Lung (tissue), 12 donors: ENCODE data around the gene DENND1B. TPM values are rescaled to one million over a fixed set of nuclear protein-coding genes. Genes with fewer than 3 reads are reported as not detected.

ENCODE experiments used
- ATAC-seq: fragments of 200-7000 bp; cut with Tn5 transposase; one replicate; pipeline ENCODE4 v1.9.1; 2020; ENCODE audit warnings: moderate number of reproducible peaks; ENCODE audit not compliant: insufficient read depth, low FRiP score
- DNase-seq, 3 donors: peaks; one replicate each; pipeline ENCODE4 v3.0.0-alpha.2; 2013 to 2017
- H3K27ac ChIP-seq, 2 donors: one replicate each; pipeline ENCODE4 v1.5.1; 2013; ENCODE audit warnings: mild to moderate bottlenecking in 2 of 2, moderate library complexity in 2 of 2, control low read depth in 1 of 2, inconsistent platforms in 1 of 2, low read depth in 1 of 2, low read length in 1 of 2
- H3K27me3 ChIP-seq, 3 donors: one replicate each; pipeline ENCODE4 v1.5.1; 2013; ENCODE audit warnings: low read length in 2 of 3; ENCODE audit not compliant: control insufficient read depth in 3 of 3, insufficient read depth in 3 of 3
- H3K36me3 ChIP-seq, 4 donors: one replicate each; pipeline ENCODE4 v1.5.1; 2013; ENCODE audit warnings: low read length in 4 of 4, mild to moderate bottlenecking in 1 of 4, moderate library complexity in 1 of 4; ENCODE audit not compliant: control insufficient read depth in 4 of 4, insufficient read depth in 4 of 4
- H3K4me1 ChIP-seq, 5 donors: one replicate each; pipeline ENCODE4 v1.5.1; 2013; ENCODE audit warnings: low read length in 5 of 5, mild to moderate bottlenecking in 2 of 5, moderate library complexity in 1 of 5; ENCODE audit not compliant: control insufficient read depth in 5 of 5, insufficient read depth in 5 of 5
- H3K4me3 ChIP-seq: one replicate; pipeline ENCODE4 v1.5.1; 2013; ENCODE audit warnings: mild to moderate bottlenecking, control low read depth, moderate library complexity
- H3K9ac ChIP-seq, 2 donors: one replicate each; pipeline ENCODE4 v1.5.1; 2013; ENCODE audit warnings: low read length in 2 of 2, control low read depth in 1 of 2; ENCODE audit not compliant: insufficient read depth in 1 of 2
- H3K9me3 ChIP-seq, 4 donors: one replicate each; pipeline ENCODE4 v1.5.1; 2013; ENCODE audit warnings: low read length in 3 of 4, mild to moderate bottlenecking in 1 of 4, moderate library complexity in 1 of 4; ENCODE audit not compliant: control insufficient read depth in 4 of 4, insufficient read depth in 3 of 4
- WGBS, 2 donors: extraction: QIAGEN DNeasy Blood & Tissue Kit; methylation state at CpG; one replicate each; pipeline ENCODE4 v1.1.7; 2013; 5-methylcytosine and 5-hydroxymethylcytosine counted together
- polyA plus RNA-seq, 2 donors: library from polyadenylated mRNA; stranded (reverse); fragments of 200-250 nt; gene quantifications; one replicate each; pipeline ENCODE4 v1.2.1, GENCODE V29; 2013
- total RNA-seq, 2 donors: library from RNA; depleted of rRNA in 1 of 2; stranded (reverse); fragments of >200 nt in 1 of 2; gene quantifications; one replicate each; pipeline ENCODE4 v1.2.1, GENCODE V29; 2014 to 2021
- TF ChIP-seq, protein P1 (sequence below): IDR thresholded peaks from 2 replicates; pipeline ENCODE4 v1.5.1; 2012; ENCODE audit warnings: mild to moderate bottlenecking; ENCODE audit errors: control extremely low read depth, extremely low read depth
- donor health status: control.
- donor health status: control.
- donor health status: Bipolar disorder and iron deficiency.
- donor health status: healthy.
- donor health status: DM: yes; HTN: yes; CAD: no.

The DENND1B gene
- total and polyA plus RNA-seq, 4 donors: 2.7 to 41.0 (median 10.1) TPM

DNA sequence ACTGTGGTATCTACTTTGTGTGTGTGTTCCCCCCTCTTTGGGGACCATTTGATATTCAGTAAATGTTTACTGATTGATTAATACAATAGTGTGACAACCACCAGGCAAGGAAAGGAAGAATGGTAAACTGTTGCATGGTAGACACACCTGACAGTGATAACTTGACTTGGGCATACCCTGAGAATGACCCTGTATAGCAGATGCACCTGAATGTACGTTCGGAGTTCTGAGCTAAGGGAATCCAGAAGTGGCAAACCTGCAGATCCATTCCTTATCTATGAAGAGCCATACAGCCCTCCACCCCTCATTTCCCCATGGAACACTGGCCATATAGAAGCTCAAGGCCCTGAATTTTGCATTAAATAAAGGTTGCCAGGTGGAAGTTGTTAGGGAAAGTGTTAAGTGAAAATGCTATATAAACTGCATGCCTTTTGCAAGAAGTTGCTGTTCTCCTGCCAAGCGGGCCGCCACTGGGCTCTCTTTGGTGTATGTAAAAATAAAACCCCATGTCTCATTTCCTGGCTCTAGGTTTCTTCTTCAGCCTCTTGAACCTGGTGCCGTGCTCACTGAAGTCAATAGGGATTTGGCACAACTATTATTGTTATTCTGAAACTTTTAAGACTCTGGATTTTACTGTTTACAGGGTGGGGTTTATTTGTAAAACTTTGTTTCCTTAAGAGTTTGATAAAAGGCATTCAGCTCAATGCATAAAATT is 32.6 kb upstream of the DENND1B start:
- Histone ChIP-seq H3K9ac (no peak overlapping the region), H3K27me3 (no peaks in the 10 kb centered on the region), H3K4me1 (peaks cover 0 to 6% (median 0%) of the 10 kb centered on the region in 5 donors), H3K9me3 (no peaks in the 10 kb centered on the region), H3K4me3 (no peak overlapping the region), H3K36me3 (no peaks in the 10 kb centered on the region), H3K27ac (no peak overlapping the region)
- DNase-seq (peak in 1 of 3 donors; percentile 12), ATAC-seq (no peak)
- TF ChIP-seq, protein P1, sequence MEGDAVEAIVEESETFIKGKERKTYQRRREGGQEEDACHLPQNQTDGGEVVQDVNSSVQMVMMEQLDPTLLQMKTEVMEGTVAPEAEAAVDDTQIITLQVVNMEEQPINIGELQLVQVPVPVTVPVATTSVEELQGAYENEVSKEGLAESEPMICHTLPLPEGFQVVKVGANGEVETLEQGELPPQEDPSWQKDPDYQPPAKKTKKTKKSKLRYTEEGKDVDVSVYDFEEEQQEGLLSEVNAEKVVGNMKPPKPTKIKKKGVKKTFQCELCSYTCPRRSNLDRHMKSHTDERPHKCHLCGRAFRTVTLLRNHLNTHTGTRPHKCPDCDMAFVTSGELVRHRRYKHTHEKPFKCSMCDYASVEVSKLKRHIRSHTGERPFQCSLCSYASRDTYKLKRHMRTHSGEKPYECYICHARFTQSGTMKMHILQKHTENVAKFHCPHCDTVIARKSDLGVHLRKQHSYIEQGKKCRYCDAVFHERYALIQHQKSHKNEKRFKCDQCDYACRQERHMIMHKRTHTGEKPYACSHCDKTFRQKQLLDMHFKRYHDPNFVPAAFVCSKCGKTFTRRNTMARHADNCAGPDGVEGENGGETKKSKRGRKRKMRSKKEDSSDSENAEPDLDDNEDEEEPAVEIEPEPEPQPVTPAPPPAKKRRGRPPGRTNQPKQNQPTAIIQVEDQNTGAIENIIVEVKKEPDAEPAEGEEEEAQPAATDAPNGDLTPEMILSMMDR: no peak
- 65 to 79% methylated on average over 5 of the region's 5 CpGs for whole genome bisulfite sequencing, 2 donors

- H3K27me3 ChIP-seq: no peaks in the 10 kb centered on the region
- H3K4me3 ChIP-seq: no peak overlapping the region
- DNase-seq (no peak), ATAC-seq (no peak)
- WGBS, 2 donors: 78 to 81% methylated on average over 4 of the region's 4 CpGs
- TF ChIP-seq, protein P1: no peak
- H3K9ac ChIP-seq: no peak overlapping the region
- H3K27ac ChIP-seq: no peak overlapping the region
- H3K9me3 ChIP-seq: peaks cover 0 to under 1% (median 0%) of the 10 kb centered on the region in 4 donors
- H3K4me1 ChIP-seq: peaks cover 0 to 6% (median 0%) of the 10 kb centered on the region in 5 donors
- H3K36me3 ChIP-seq: no peaks in the 10 kb centered on the region
Observed at GRCh38 chr1:197807216-197807615, 31.9 kb upstream of the DENND1B start.

- 93 to 99% methylated on average over 1 of the region's 1 CpG for WGBS, 2 donors
- Histone ChIP-seq H3K27me3 (no peaks in the 10 kb centered on the region), H3K36me3 (no peaks in the 10 kb centered on the region), H3K4me1 (peaks cover 0 to 3% (median 0%) of the 10 kb centered on the region in 5 donors), H3K27ac (no peak overlapping the region), H3K9ac (no peak overlapping the region), H3K9me3 (peaks cover 0 to 4% (median 0%) of the 10 kb centered on the region in 4 donors), H3K4me3 (no peak overlapping the region)
- ATAC-seq (no peak), DNase-seq (no peak)
- TF ChIP-seq, protein P1: no peak
Observed at GRCh38 chr1:197806718-197807117, 31.4 kb upstream of the DENND1B start.

DNA sequence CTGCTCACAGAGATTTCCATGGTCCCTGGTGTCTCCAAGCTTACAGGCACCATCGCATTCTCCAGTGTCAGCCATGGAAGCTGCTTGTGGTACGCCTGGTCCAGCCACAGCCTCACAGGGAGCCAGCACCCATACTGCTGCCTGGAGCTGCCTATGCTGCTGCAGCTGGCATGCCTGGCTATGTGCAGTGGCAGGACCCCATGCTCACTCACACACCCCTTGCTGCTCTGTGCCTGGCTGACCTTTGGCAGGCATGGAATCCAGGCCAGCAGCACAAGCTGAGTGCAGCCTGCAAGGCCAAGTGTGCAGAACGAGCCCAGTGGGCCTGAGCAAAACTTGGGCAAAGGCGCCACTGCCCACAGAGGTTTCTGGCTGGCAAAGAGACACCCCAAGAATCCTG is 26.4 kb upstream of the DENND1B start:
- TF ChIP-seq, protein P1: no peak
- Histone ChIP-seq H3K27ac (no peak overlapping the region), H3K9ac (no peak overlapping the region), H3K27me3 (no peaks in the 10 kb centered on the region), H3K36me3 (no peaks in the 10 kb centered on the region), H3K4me3 (no peak overlapping the region), H3K4me1 (no peaks in the 10 kb centered on the region), H3K9me3 (peaks cover 0 to 23% (median 13%) of the 10 kb centered on the region in 4 donors)
- ATAC-seq: no peak
- 95 to 97% methylated on average over 4 of the region's 4 CpGs for WGBS, 2 donors
- no peak for DNase-seq
